ENCODE data around the gene TAF5L.

GRCh38 chr1:229661897-229662296 is 36.0 kb upstream of the TAF5L start:
- TF ChIP-seq EZH2 (IDR thresholded peaks at IDR 0.05) (no peak), POLR2AphosphoS5 (IDR thresholded peaks at IDR 0.05; ENCODE audit: borderline replicate concordance, low read depth, low read length) (no peak), FOXP2 (optimal IDR thresholded peaks at IDR 0.05; ENCODE audit: control extremely low read depth, extremely low read length, insufficient read depth) (no peak)

All from SK-N-MC (cell line).